Endothelial cell (in vitro differentiated cells): ENCODE data around the gene ADAP2. TPM values are rescaled to one million over a fixed set of nuclear protein-coding genes. Genes with fewer than 3 reads are reported as not detected.
"Not testable (repeated sequence)": the region's sequence is repeated elsewhere in the genome, so short reads cannot be mapped to it uniquely, and the experiment has no call there.

Source experiments
- DNase-seq: peaks from one replicate; pipeline ENCODE4 v3.0.0; 2021; ENCODE audit warnings: low spot score
- H3K27ac Mint-ChIP-seq: one replicate; pipeline ENCODE4 v1.8.0; 2021; ENCODE audit warnings: mixed read lengths, inconsistent platforms; ENCODE audit not compliant: unreplicated experiment
- H3K27me3 Mint-ChIP-seq: one replicate; pipeline ENCODE4 v1.8.0; 2021; ENCODE audit warnings: mild to moderate bottlenecking, moderate library complexity, mixed read lengths, inconsistent platforms; ENCODE audit not compliant: unreplicated experiment
- H3K36me3 Mint-ChIP-seq: one replicate; pipeline ENCODE4 v1.8.0; 2021; ENCODE audit warnings: mild to moderate bottlenecking, low read depth, mixed read lengths, inconsistent platforms; ENCODE audit not compliant: unreplicated experiment
- H3K4me1 Mint-ChIP-seq: one replicate; pipeline ENCODE4 v1.8.0; 2021; ENCODE audit warnings: mild to moderate bottlenecking, mixed read lengths, inconsistent platforms; ENCODE audit not compliant: unreplicated experiment
- H3K4me3 Mint-ChIP-seq: one replicate; pipeline ENCODE4 v1.8.0; 2021; ENCODE audit warnings: mild to moderate bottlenecking, mixed read lengths, inconsistent platforms; ENCODE audit not compliant: unreplicated experiment
- H3K9me3 Mint-ChIP-seq: one replicate; pipeline ENCODE4 v1.8.0; 2021; ENCODE audit warnings: mixed read lengths, inconsistent platforms; ENCODE audit not compliant: unreplicated experiment
- total RNA-seq: library from RNA; stranded (reverse); fragmentation: NEBNext Ultra II Directional; extraction: Animal tissue kit (Norgen Biotek cat#: 25700); gene quantifications from one replicate; pipeline ENCODE4 v1.2.1, GENCODE V29; 2021; ENCODE audit not compliant: unreplicated experiment
- TF ChIP-seq, protein P1 (sequence below): fragments of 200-600 bp; sonication (generic); IDR thresholded peaks from one replicate; pipeline ENCODE4 v1.5.0; 2021; ENCODE audit warnings: antibody characterized with exemption; ENCODE audit not compliant: unreplicated experiment

The ADAP2 gene
- total RNA-seq, 1 donor from 2014 or later = 0.95 TPM

DNA sequence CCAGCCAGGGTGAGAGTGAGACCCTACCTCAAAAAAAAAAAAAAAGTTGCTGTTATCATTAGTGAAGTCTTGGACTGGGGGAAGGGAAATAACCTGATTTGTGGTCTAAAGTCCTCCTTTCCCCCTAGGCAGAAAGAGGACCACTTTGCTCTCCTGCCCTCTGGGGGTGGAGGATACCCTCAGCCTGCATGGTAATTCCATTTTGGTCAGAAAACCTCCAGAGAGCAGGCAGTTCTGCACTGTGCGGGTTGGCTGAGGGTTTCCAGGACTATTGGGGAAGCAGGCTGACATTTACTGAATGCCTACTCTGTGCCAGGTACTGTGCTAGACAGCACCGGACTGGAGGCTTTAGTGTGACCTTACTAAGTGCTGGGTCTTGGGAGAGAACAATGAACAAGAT is 2.6 kb downstream of the ADAP2 start:
- H3K4me1 Mint-ChIP-seq = peaks cover 12% of the 10 kb centered on the region
- DNase-seq = no peak
- TF ChIP-seq, protein P1, sequence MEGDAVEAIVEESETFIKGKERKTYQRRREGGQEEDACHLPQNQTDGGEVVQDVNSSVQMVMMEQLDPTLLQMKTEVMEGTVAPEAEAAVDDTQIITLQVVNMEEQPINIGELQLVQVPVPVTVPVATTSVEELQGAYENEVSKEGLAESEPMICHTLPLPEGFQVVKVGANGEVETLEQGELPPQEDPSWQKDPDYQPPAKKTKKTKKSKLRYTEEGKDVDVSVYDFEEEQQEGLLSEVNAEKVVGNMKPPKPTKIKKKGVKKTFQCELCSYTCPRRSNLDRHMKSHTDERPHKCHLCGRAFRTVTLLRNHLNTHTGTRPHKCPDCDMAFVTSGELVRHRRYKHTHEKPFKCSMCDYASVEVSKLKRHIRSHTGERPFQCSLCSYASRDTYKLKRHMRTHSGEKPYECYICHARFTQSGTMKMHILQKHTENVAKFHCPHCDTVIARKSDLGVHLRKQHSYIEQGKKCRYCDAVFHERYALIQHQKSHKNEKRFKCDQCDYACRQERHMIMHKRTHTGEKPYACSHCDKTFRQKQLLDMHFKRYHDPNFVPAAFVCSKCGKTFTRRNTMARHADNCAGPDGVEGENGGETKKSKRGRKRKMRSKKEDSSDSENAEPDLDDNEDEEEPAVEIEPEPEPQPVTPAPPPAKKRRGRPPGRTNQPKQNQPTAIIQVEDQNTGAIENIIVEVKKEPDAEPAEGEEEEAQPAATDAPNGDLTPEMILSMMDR = no peak
- no peaks in the 10 kb centered on the region for H3K9me3 Mint-ChIP-seq
- no peak overlapping the region for H3K27ac Mint-ChIP-seq
- peaks cover 7% of the 10 kb centered on the region for H3K36me3 Mint-ChIP-seq
- peaks cover 17% of the 10 kb centered on the region for H3K27me3 Mint-ChIP-seq
- H3K4me3 Mint-ChIP-seq = no peak overlapping the region

DNA sequence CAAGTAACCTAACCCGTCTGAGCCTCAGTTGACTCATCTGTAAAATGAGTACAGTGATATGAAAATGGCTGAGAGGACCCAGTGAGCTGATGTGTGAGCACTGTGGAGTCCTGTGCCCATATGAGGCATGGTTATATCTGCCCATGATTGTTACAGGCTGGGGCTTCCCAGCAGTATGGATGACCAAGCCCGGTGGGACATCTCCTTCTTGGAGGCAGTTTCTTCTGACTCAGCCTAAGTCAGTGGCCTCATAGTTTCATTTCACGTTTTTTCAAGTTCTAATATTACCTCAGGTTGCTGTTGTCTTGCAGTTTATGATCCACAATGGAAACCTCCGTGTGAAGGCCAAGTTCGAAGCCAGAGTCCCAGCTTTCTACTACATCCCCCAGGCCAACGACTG is 4.8 kb downstream of the ADAP2 start:
- Mint-ChIP-seq H3K36me3 (peaks cover 5% of the 10 kb centered on the region), H3K4me1 (peaks cover 4% of the 10 kb centered on the region), H3K27me3 (peaks cover 16% of the 10 kb centered on the region), H3K9me3 (no peaks in the 10 kb centered on the region), H3K27ac (no peak overlapping the region), H3K4me3 (no peak overlapping the region)
- TF ChIP-seq, protein P1 = no peak
- no peak for DNase-seq

DNA sequence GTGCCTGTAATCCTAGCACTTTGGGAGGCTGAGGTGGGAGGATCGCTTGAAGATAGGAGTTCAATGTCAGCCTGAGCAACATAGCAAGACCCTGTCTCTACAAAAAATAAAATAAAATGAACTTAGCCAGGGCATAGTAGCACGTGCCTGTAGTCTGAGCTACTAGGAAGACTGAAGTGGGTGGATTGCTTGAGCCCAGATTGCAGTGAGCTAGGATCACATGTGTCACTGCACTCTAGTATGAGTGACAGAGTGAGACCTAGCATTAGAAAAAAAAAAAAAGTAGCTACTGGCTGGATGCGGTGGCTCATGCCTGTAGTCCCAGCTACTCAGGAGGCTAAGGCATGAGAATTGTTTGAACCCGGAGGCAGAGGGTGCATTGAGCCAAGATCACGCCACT is 6.0 kb downstream of the ADAP2 start:
- Mint-ChIP-seq H3K27ac (no peak overlapping the region), H3K27me3 (peaks cover 16% of the 10 kb centered on the region), H3K9me3 (no peaks in the 10 kb centered on the region), H3K4me1 (peaks cover 2% of the 10 kb centered on the region), H3K36me3 (peaks cover 2% of the 10 kb centered on the region), H3K4me3 (no peak overlapping the region)
- DNase-seq = no peak
- TF ChIP-seq, protein P1 = no peak

DNA sequence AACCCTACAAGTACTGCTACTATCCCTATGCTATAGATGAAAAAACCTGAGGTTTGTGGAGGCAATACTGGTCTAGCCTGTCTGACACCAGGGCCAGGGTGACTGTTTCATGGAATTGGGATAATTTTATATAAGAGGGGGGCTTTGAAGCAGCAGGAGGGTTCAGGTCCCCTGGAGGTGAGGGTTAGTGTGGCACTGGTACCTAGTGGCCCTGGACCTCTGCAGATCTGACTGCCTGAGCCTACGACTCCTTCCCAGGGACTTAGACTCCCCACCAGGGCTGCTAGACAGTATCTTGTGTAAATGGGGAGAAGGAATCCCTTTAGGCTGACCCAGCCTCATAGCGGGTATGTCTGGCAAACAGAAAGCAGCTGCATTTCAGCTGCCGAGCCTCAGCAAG is 6.8 kb downstream of the ADAP2 start:
- Mint-ChIP-seq H3K4me1 (no peaks in the 10 kb centered on the region), H3K27ac (no peak overlapping the region), H3K4me3 (no peak overlapping the region), H3K27me3 (peaks cover 12% of the 10 kb centered on the region), H3K9me3 (no peaks in the 10 kb centered on the region), H3K36me3 (no peaks in the 10 kb centered on the region)
- TF ChIP-seq, protein P1 = no peak
- DNase-seq = no peak

DNA sequence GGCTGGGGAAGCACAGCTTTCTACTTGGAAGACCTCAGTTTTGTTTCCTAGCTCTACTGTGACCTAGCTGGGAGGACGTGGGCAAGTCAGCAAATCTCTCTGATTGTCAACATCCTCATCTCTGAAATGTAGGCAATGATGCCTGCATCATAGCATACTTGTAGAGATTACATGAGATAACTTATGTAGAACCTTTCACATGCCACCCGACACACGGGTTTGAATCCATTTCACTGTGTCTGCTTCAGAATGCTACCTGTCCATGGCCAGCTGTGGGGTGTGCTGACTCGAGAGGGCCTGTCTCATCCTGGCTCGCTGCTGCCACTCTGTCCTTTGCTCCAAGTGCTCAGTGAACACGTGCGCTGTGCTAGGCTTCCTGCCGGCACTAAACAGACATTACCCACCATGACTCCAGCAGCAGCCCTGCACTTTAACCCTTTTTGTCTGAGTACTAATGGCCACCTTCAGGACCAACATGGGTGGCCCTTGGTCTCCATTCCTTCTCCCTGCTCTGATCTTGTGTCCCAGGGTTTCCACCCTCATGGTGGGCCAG is 7.4 kb downstream of the ADAP2 start:
- no peak overlapping the region for H3K27ac Mint-ChIP-seq
- H3K36me3 Mint-ChIP-seq = no peaks in the 10 kb centered on the region
- TF ChIP-seq, protein P1 = no peak
- peaks cover 10% of the 10 kb centered on the region for H3K27me3 Mint-ChIP-seq
- no peaks in the 10 kb centered on the region for H3K9me3 Mint-ChIP-seq
- DNase-seq = no peak
- no peak overlapping the region for H3K4me3 Mint-ChIP-seq
- H3K4me1 Mint-ChIP-seq = no peaks in the 10 kb centered on the region

DNA sequence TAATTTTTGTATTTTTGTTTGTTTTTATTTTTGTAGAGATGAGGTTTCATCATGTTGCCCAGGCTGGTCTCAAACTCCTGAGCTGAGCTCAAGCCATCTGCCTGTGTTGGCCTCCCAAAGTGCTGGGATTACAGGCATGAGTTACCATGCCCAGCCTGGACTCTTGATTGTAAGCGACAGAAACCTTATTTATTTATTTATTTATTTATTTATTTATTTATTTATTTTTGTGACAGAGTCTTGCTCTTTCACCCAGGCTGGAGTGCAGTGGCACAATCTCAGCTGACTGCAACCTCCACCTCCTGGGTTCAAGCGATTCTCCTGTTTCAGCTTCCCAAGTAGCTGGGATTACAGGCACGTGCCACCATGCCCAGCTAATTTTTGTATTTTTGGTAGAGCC is 8.1 kb downstream of the ADAP2 start:
- H3K9me3 Mint-ChIP-seq, H3K36me3 Mint-ChIP-seq, H3K27ac Mint-ChIP-seq, H3K27me3 Mint-ChIP-seq, H3K4me3 Mint-ChIP-seq, H3K4me1 Mint-ChIP-seq, DNase-seq: not testable (repeated sequence)
